Measurements from ENCODE around the gene NCR3LG1.
"Not testable (repeated sequence)": the region's sequence is repeated elsewhere in the genome, so short reads cannot be mapped to it uniquely, and the experiment has no call there.

Gene NCR3LG1

GRCh38 chr11:17408026-17408425 lies 56.4 kb downstream of the NCR3LG1 start:
- in situ Hi-C loops (cut with MboI; ENCODE audit: low sequenced_read_pairs), result no loop called here

GRCh38 chr11:17408641-17409040 lies 57.0 kb downstream of the NCR3LG1 start:
- in situ Hi-C loops (cut with MboI; ENCODE audit: low sequenced_read_pairs), result no loop called here

GRCh38 chr11:17410606-17411379 lies 59.2 kb downstream of the NCR3LG1 start:
- in situ Hi-C loops (cut with MboI; ENCODE audit: low sequenced_read_pairs), result no loop called here

- in situ Hi-C loops (cut with MboI; ENCODE audit: low sequenced_read_pairs), result no loop called here
Observed at GRCh38 chr11:17411418-17411817, 59.8 kb downstream of the NCR3LG1 start.

GRCh38 chr11:17412488-17413180 lies 61.0 kb downstream of the NCR3LG1 start:
- in situ Hi-C loops (cut with MboI; ENCODE audit: low sequenced_read_pairs), result no loop called here

GRCh38 chr11:17413414-17414316 lies 62.1 kb downstream of the NCR3LG1 start:
- in situ Hi-C loops (cut with MboI; ENCODE audit: low sequenced_read_pairs), result no loop called here

- in situ Hi-C loops (cut with MboI; ENCODE audit: low sequenced_read_pairs), result no loop called here
Observed at GRCh38 chr11:17414317-17414737, 62.7 kb downstream of the NCR3LG1 start.

- in situ Hi-C loops (cut with MboI; ENCODE audit: low sequenced_read_pairs), result no loop called here
Observed at GRCh38 chr11:17414992-17415391, 63.4 kb downstream of the NCR3LG1 start.

GRCh38 chr11:17415523-17416104 lies 64.0 kb downstream of the NCR3LG1 start:
- in situ Hi-C loops (cut with MboI; ENCODE audit: low sequenced_read_pairs), result no loop called here

GRCh38 chr11:17416492-17416891 lies 64.9 kb downstream of the NCR3LG1 start:
- in situ Hi-C loops (cut with MboI; ENCODE audit: low sequenced_read_pairs), result no loop called here

- in situ Hi-C loops (cut with MboI; ENCODE audit: low sequenced_read_pairs), result no loop called here
Observed at GRCh38 chr11:17418444-17419081, 67.0 kb downstream of the NCR3LG1 start.

- in situ Hi-C loops (cut with MboI; ENCODE audit: low sequenced_read_pairs), result no loop called here
Observed at GRCh38 chr11:17421781-17422180, 70.2 kb downstream of the NCR3LG1 start.

GRCh38 chr11:17423533-17424310 lies 72.1 kb downstream of the NCR3LG1 start:
- in situ Hi-C loops (cut with MboI; ENCODE audit: low sequenced_read_pairs), result no loop called here

- in situ Hi-C loops (cut with MboI; ENCODE audit: low sequenced_read_pairs), result not testable (repeated sequence)
Observed at GRCh38 chr11:17426233-17426632, 74.6 kb downstream of the NCR3LG1 start.

All from HL-60/S4 treated with phorbol 12-myristate 13-acetate at 8.2 ng/mL for 4 days and 3 days (cell line).